HPDE6-E6E7 (cell line): ENCODE results near the gene SAMD14.

Experiments used
- DNase-seq: peaks from one replicate; pipeline ENCODE4 v3.0.0; 2011; ENCODE audit warnings: missing footprints; ENCODE audit errors: extremely low spot score

The SAMD14 gene

GRCh38 chr17:50165066-50165465 lies 35.1 kb upstream of the SAMD14 start:
- DNase-seq = no peak

- no peak for DNase-seq
Measured at GRCh38 chr17:50164697-50164988, 34.7 kb upstream of the SAMD14 start.

GRCh38 chr17:50163843-50164696 lies 34.1 kb upstream of the SAMD14 start:
- DNase-seq = no peak

GRCh38 chr17:50162466-50163254 lies 32.7 kb upstream of the SAMD14 start:
- no peak for DNase-seq

- no peak for DNase-seq
Measured at GRCh38 chr17:50161911-50162288, 31.9 kb upstream of the SAMD14 start.

- peak; percentile 100 for DNase-seq
Measured at GRCh38 chr17:50161023-50161910, 31.3 kb upstream of the SAMD14 start.

GRCh38 chr17:50157891-50158290 lies 27.9 kb upstream of the SAMD14 start:
- no peak for DNase-seq

GRCh38 chr17:50155115-50155819 lies 25.3 kb upstream of the SAMD14 start:
- no peak for DNase-seq

GRCh38 chr17:50154604-50155003 lies 24.6 kb upstream of the SAMD14 start:
- DNase-seq = no peak

- no peak for DNase-seq
Measured at GRCh38 chr17:50153650-50154575, 24.0 kb upstream of the SAMD14 start.

- DNase-seq = no peak
Measured at GRCh38 chr17:50152736-50153135, 22.8 kb upstream of the SAMD14 start.

- peak; percentile 95 for DNase-seq
Measured at GRCh38 chr17:50151937-50152547, 22.1 kb upstream of the SAMD14 start.

GRCh38 chr17:50151041-50151936 lies 21.3 kb upstream of the SAMD14 start:
- DNase-seq = peak; percentile 97

- no peak for DNase-seq
Measured at GRCh38 chr17:50150354-50151040, 20.5 kb upstream of the SAMD14 start, which contains the start of gene PPP1R9B. TSS of gene PPP1R9B (minus strand) at chr17:50150677. CDS start at chr17:50150513, 164 bp downstream.

- no peak for DNase-seq
Measured at GRCh38 chr17:50149417-50150353, 19.7 kb upstream of the SAMD14 start.

- no peak for DNase-seq
Measured at GRCh38 chr17:50149091-50149416, 19.1 kb upstream of the SAMD14 start.
